Hepatocyte (in vitro differentiated cells): ENCODE measurements around the gene PDILT.
"Not testable (repeated sequence)": the region's sequence is repeated elsewhere in the genome, so short reads cannot be mapped to it uniquely, and the experiment has no call there.

Source experiments
- CTCF ChIP-seq: fragments of 200-600 bp; sonication (generic); IDR thresholded peaks from 2 replicates; pipeline ENCODE4 v1.5.1; 2016; ENCODE audit warnings: antibody characterized with exemption, mild to moderate bottlenecking; ENCODE audit not compliant: poor library complexity
- EZH2 ChIP-seq: fragments of 200-600 bp; sonication (generic); IDR thresholded peaks from 2 replicates; pipeline ENCODE4 v1.6.1; 2016; ENCODE audit warnings: antibody characterized with exemption, mild to moderate bottlenecking, borderline replicate concordance

GRCh38 chr16:20419093-20419492, 14.6 kb upstream of the PDILT start:
- TF ChIP-seq CTCF, EZH2: not testable (repeated sequence)
